Hepatocyte (in vitro differentiated cells): ENCODE results near the gene ZC3H10. TPM values are rescaled to one million over a fixed set of nuclear protein-coding genes. Genes with fewer than 3 reads are reported as not detected.
A peak's percentile ranks its signal among the peaks of the same experiment; 100 is the strongest.

ENCODE experiments used
- DNase-seq: peaks from one replicate; pipeline ENCODE4 v3.0.0-alpha.2; 2016; ENCODE audit warnings: low spot score
- H2AFZ ChIP-seq: fragments of 200-600 bp; sonication (generic); 2 replicates; pipeline ENCODE4 v1.6.0; 2016; ENCODE audit warnings: antibody characterized with exemption, mild to moderate bottlenecking
- H3K27ac ChIP-seq: fragments of 200-600 bp; sonication (generic); 2 replicates; pipeline ENCODE4 v1.5.1; 2016; ENCODE audit warnings: mild to moderate bottlenecking
- H3K27me3 ChIP-seq: fragments of 200-600 bp; sonication (generic); 2 replicates; pipeline ENCODE4 v1.6.1; 2016
- H3K36me3 ChIP-seq: fragments of 200-600 bp; sonication (generic); replicated peaks from 2 replicates; pipeline ENCODE4 v1.5.1; 2016; ENCODE audit warnings: low read depth; ENCODE audit not compliant: insufficient read depth
- H3K4me1 ChIP-seq: fragments of 200-600 bp; sonication (generic); 2 replicates; pipeline ENCODE4 v1.5.1; 2016; ENCODE audit warnings: mild to moderate bottlenecking, moderate library complexity; ENCODE audit not compliant: insufficient read depth
- H3K4me2 ChIP-seq: fragments of 200-600 bp; sonication (generic); 2 replicates; pipeline ENCODE4 v1.6.0; 2016
- H3K4me3 ChIP-seq: fragments of 200-600 bp; sonication (generic); 2 replicates; pipeline ENCODE4 v1.5.1; 2016; ENCODE audit warnings: mild to moderate bottlenecking
- H3K79me2 ChIP-seq: fragments of 200-600 bp; sonication (generic); 2 replicates; pipeline ENCODE4 v1.6.0; 2017; ENCODE audit warnings: mild to moderate bottlenecking
- H3K9me2 ChIP-seq: fragments of 200-600 bp; sonication (generic); replicated peaks from 2 replicates; pipeline ENCODE4 v1.6.0; 2017; ENCODE audit warnings: mild to moderate bottlenecking; ENCODE audit not compliant: insufficient read depth
- H3K9me3 ChIP-seq: fragments of 200-600 bp; sonication (generic); 2 replicates; pipeline ENCODE4 v1.5.1; 2016; ENCODE audit warnings: low read depth, mild to moderate bottlenecking
- H4K20me1 ChIP-seq: fragments of 200-600 bp; sonication (generic); 2 replicates; pipeline ENCODE4 v1.6.0; 2016; ENCODE audit warnings: mild to moderate bottlenecking; ENCODE audit not compliant: insufficient read depth, poor library complexity, severe bottlenecking
- CTCF ChIP-seq: fragments of 200-600 bp; sonication (generic); IDR thresholded peaks from 2 replicates; pipeline ENCODE4 v1.5.1; 2016; ENCODE audit warnings: antibody characterized with exemption, mild to moderate bottlenecking; ENCODE audit not compliant: poor library complexity
- EZH2 ChIP-seq: fragments of 200-600 bp; sonication (generic); IDR thresholded peaks from 2 replicates; pipeline ENCODE4 v1.6.1; 2016; ENCODE audit warnings: antibody characterized with exemption, mild to moderate bottlenecking, borderline replicate concordance
- EZH2phosphoT487 ChIP-seq: fragments of 200-600 bp; sonication (generic); IDR thresholded peaks from one replicate; pipeline ENCODE4 v1.6.1; 2018; ENCODE audit warnings: antibody characterized with exemption, mild to moderate bottlenecking, low read depth, moderate library complexity; ENCODE audit not compliant: unreplicated experiment, severe bottlenecking
- WGBS: methylation state at CpG from one replicate; pipeline ENCODE4 v1.1.6; 2016; ENCODE audit warnings: low lambda C conversion rate; ENCODE audit errors: missing lambda C conversion rate; 5-methylcytosine and 5-hydroxymethylcytosine counted together
- polyA plus RNA-seq: library from polyadenylated mRNA; unstranded; fragments of >200 nt; fragmentation: Nextera tagmentation; extraction: Ambion mirVana; gene quantifications from 2 replicates; pipeline ENCODE4 v1.2.1, GENCODE V29; 2016
- total RNA-seq: library from RNA; depleted of rRNA; stranded (reverse); fragments of >200 nt; gene quantifications from 2 replicates; pipeline ENCODE4 v1.2.3, GENCODE V29; 2014

The ZC3H10 gene
- total and polyA plus RNA-seq, 2 experiments from 2014 or later: 5.7 to 9.0 TPM

DNA sequence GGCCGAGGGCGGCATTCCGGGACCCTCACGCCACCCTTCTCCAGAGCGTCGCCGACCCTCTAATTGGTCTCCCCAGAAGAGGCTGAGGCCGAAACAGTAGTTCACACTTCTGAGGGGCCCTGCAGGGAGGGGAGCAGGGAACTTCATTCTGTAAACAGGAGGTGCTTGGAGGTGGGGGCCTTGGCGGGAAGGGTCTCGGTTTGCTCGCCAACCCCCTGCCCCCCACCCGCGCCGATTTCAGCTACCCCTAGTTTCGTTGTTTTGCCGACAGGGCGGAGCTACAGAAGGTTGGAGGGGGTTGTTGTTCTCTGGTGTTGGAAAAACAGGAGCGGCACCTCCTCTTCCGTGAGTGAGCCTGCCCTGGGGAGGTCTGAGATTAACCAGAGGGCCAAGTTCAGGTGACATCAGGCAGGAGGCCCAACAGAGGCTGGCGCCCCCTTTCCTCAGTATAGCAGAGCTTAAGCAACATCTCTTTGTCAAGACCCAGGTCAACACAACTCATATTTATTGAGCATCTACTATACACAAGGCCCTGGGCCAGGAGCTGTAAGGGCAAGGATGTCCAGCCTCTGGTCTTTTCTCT is 37.4 kb upstream of the ZC3H10 start:
- TF ChIP-seq CTCF (peak; percentile 3), EZH2phosphoT487 (no peak)
- no peaks in the 10 kb centered on the region for H3K9me3 ChIP-seq
- no peaks in the 10 kb centered on the region for H4K20me1 ChIP-seq
- peak overlapping the region; percentile 86 for H3K4me2 ChIP-seq
- H3K27ac ChIP-seq: peak overlapping the region; percentile 99
- no peaks in the 10 kb centered on the region for H3K36me3 ChIP-seq
- no peaks in the 10 kb centered on the region for H3K4me1 ChIP-seq
- WGBS: 3% methylated on average over 9 of the region's 20 CpGs
- DNase-seq: peak; percentile 89
- peaks cover 36% of the 10 kb centered on the region for H3K79me2 ChIP-seq
- no peaks in the 10 kb centered on the region for H3K9me2 ChIP-seq
- H2AFZ ChIP-seq: no peak overlapping the region
- peak overlapping the region; percentile 52 for H3K4me3 ChIP-seq
- H3K27me3 ChIP-seq: no peaks in the 10 kb centered on the region

DNA sequence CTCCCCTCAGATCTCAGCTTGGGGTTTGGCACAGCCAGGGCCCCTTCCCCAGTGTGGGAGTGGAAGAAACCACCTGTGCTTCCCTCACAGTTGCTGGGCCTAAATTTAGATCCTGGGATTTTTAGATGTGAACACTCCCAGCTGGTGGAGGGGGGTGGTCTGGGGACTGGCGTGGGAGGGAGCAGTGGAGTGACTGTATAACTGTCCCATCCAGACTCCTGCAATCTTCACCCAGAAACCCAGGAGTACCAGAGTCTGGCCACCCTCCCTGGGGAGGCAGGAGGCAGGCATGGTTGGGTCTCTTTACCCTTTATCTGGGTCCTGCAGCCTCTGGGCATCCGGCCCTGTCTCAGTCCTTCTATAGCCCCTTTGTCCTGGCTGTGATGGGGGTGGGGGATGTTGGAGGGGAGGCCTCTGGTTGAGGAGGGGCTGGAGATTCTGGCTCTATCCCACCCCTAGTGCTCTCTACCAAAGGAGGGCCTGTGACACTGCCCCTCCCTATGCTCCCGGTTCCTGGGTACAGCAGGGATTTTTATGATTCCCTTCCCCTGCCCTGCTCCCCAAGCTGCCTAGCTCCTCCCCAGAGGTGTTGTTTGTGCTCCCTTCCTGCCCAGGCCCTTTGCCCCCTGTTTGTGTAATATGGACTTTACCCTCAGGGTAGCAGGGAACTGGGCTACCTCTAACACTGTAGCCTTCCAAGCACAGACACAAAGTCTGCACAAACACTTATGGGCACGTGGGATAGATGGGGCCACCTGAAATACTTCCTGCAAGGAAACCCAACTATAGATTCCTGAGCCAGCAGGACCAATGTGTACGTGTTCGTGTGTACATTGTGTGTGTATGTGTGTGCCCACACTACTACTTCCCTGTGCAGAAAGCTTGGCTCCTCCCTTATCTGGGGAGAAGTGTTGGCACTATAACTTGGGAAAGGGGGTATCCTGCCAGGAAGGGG is 36.4 kb upstream of the ZC3H10 start:
- TF ChIP-seq EZH2phosphoT487: no peak
- TF ChIP-seq EZH2: no peak
- TF ChIP-seq CTCF: no peak
- H3K4me2 ChIP-seq: peak overlapping the region; percentile 86
- no peaks in the 10 kb centered on the region for H4K20me1 ChIP-seq
- no peaks in the 10 kb centered on the region for H3K9me2 ChIP-seq
- H3K79me2 ChIP-seq: peaks cover 38% of the 10 kb centered on the region
- DNase-seq: peak; percentile 85
- no peak overlapping the region for H2AFZ ChIP-seq
- H3K4me3 ChIP-seq: peak overlapping the region; percentile 52
- no peaks in the 10 kb centered on the region for H3K27me3 ChIP-seq
- WGBS: 44% methylated on average over 6 of the region's 6 CpGs
- H3K36me3 ChIP-seq: no peaks in the 10 kb centered on the region
- H3K4me1 ChIP-seq: peaks cover 7% of the 10 kb centered on the region
- no peaks in the 10 kb centered on the region for H3K9me3 ChIP-seq
- H3K27ac ChIP-seq: peak overlapping the region; percentile 99

GRCh38 chr12:56082382-56082781 is 35.7 kb upstream of the ZC3H10 start:
- Histone ChIP-seq H3K9me3 (no peaks in the 10 kb centered on the region), H3K4me1 (peaks cover 7% of the 10 kb centered on the region), H3K79me2 (peaks cover 38% of the 10 kb centered on the region), H3K27me3 (no peaks in the 10 kb centered on the region), H4K20me1 (no peaks in the 10 kb centered on the region), H3K36me3 (no peaks in the 10 kb centered on the region), H2AFZ (no peak overlapping the region), H3K4me2 (peak overlapping the region; percentile 86), H3K27ac (peak overlapping the region; percentile 95), H3K9me2 (no peaks in the 10 kb centered on the region), H3K4me3 (no peak overlapping the region)
- no peak for TF ChIP-seq EZH2
- no peak for TF ChIP-seq EZH2phosphoT487
- no peak for TF ChIP-seq CTCF
- DNase-seq: no peak
- 72% methylated on average over 2 of the region's 2 CpGs for WGBS
